HG02885 (cell line): ENCODE data around the gene NKX6-1.

ENCODE experiments used
- ATAC-seq: cut with Tn5 transposase; IDR thresholded peaks from one replicate; pipeline ENCODE4 v1.9.1; 2021; ENCODE audit warnings: mild to moderate bottlenecking; ENCODE audit not compliant: unreplicated experiment, poor library complexity

NKX6-1 gene

DNA sequence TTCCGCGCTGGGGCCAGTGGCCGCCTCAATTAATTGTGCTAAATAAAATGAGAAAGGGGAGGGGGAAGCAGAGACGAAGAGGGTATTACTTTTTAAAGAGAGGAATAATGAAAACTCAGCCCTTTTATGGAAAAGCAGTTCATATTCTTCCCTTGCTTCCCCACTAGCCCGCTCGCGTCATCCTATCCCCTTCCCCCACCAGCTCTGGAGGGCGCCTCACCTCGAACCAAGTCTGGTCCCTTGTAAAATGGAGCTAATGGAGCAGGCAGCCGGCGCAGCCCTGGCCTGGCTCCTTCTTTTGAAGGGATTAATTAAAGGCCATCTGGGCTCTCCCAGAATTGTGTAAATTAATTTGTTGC is 511 bp upstream of the NKX6-1 start:
- no peak for ATAC-seq

DNA sequence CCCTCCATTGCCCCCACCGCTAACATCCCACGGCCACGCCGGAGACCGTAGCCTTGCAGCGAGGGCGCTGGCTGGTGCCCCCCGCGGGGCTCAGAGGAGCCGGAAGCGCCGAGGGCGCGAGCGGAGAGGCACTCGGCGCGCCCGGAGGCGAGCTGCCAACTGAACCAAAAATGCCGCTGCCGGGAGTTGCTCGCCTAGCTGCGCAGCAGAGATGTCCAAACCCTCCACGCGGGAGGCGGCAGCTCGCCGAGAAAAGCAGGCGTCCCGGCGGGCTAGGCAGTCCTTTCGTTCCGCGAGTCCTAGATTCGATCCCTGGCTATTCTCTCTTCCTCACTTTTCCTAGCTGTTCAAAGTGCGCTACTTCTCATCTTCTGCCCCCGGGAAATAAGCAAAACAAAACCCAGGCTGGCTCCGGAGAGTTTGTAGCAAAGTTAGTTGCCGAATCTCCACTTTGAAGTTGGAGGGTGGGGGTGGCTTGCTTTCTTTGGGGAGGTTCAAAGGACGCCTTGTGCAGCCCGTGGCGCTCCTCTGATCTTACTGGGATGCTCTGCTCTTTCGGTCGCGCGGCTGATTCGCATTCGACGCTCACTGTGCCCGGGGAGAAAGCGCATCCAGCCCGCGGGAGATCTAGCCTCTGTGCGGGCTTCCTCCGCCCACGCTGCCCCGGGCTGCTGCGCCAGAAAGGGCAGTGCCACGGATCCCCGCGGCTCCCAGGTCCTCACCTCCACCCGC is 723 bp downstream of the NKX6-1 start:
- ATAC-seq: no peak

- no peak for ATAC-seq
Observed at GRCh38 chr4:84497504-84498202, 1.4 kb downstream of the NKX6-1 start.

- no peak for ATAC-seq
Observed at GRCh38 chr4:84496706-84497503, 2.2 kb downstream of the NKX6-1 start.

GRCh38 chr4:84496331-84496705 is 2.8 kb downstream of the NKX6-1 start:
- no peak for ATAC-seq

- no peak for ATAC-seq
Observed at GRCh38 chr4:84495794-84496261, 3.3 kb downstream of the NKX6-1 start.

GRCh38 chr4:84495118-84495793 is 3.8 kb downstream of the NKX6-1 start:
- no peak for ATAC-seq

GRCh38 chr4:84494531-84494930 is 4.6 kb downstream of the NKX6-1 start:
- ATAC-seq: no peak

DNA sequence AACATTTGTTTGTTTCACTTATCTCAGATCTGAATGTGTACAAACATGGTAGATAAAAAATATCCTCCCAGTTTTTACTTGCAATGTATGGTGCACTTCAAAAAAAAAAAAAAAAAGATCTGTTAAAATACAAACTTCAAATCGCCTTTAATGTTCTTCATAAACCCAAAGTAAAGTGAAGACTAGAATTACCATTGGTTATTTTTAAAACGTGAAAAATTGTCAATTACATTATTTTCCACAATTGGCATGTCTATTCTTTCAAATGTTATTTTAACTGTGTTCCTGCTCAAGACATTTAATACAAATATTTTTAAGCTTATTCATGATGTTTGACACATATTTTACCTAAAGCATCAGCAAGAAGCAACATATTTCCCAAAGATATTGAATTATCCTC is 5.0 kb downstream of the NKX6-1 start:
- ATAC-seq: no peak

GRCh38 chr4:84493092-84493850 is 5.8 kb downstream of the NKX6-1 start:
- no peak for ATAC-seq

GRCh38 chr4:84492737-84493091 is 6.4 kb downstream of the NKX6-1 start:
- ATAC-seq: no peak

DNA sequence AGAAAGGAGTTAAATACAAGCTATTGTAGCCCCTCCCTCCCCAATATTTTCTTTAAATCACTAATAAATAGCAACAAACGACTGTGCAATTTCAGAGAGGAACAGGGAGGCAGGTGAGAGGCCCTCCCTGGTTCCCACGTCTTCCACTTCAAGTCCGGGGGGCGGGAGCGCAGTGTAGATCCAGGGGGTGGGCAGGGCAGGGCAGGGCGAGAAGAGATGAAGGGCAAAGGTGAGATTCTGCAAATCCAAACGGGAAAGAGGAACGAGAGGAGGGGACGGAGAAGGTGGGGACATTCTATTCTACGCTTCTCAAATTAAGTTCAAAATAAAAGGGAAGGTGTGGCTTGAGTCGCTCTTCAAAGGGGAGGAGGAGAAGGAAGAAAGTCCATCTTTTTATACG is 6.8 kb downstream of the NKX6-1 start:
- no peak for ATAC-seq

DNA sequence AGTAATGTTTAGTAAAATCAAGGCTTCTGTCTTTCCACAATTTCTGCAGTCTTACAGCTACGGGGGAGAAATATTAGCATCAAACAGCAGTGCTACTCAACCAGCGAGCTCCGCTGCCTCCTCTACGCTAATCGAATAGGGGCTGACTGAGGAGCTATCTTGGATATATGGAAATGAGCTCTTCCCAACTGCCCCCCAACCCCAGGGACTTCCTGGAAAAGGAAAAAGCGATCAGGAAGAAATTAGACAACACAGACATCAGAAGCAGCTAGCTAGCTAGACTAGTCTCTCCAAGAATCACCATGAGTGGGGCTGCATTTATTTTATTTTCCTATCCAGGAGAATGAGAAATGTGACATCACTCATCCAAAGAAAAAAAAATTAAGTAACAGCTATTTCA is 7.6 kb downstream of the NKX6-1 start:
- ATAC-seq: no peak

GRCh38 chr4:84490663-84491062 is 8.4 kb downstream of the NKX6-1 start:
- ATAC-seq: no peak

DNA sequence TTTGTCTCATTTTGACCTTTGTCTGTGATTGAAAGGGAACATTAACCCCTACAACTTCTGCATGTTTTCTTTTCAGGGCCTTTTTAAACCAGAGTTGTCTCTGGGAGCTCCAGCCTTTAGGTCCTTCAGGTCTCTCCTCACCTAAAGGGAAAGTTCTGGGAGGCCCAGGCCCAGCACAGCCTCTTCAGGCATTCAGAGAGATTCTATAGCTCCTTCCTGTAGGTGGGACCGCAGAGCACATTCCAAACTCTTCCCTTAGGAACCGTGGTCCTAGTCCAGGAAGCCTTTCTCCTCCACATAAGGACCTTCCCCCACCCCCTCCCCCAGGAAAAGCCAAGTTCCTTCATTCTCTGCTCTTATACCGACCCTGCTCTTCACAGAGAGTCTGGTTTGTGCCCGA is 14.9 kb downstream of the NKX6-1 start:
- no peak for ATAC-seq

DNA sequence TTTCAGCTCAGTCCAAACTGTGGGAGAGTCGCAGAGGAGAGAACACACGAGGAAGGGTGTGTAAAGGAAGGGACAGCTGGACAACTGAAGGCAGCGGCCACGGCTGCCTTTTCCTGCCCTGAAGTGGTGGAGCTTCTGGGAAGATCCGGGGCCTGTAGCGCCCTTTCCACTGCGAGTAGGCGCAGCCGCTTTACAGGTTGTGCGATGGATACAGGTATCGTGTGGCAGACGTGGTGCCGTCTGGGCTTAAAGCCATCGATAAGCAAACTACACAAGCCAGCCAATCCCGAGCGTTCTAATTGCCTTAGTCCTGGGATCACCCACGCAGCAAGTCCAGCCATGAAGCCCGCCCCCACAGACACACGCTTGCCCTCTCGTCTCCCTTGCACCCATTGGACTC is 15.4 kb downstream of the NKX6-1 start:
- no peak for ATAC-seq

- ATAC-seq: no peak
Observed at GRCh38 chr4:84482564-84483563, 16.2 kb downstream of the NKX6-1 start.

- ATAC-seq: no peak
Observed at GRCh38 chr4:84481860-84482245, 17.2 kb downstream of the NKX6-1 start.
